Liver (tissue), 9 donors: Measurements from ENCODE around the gene PTPRD. TPM values are rescaled to one million over a fixed set of nuclear protein-coding genes. Genes with fewer than 3 reads are reported as not detected.

Experiments used
- DNase-seq: peaks from one replicate; pipeline ENCODE4 v3.0.0-alpha.2; 2017; ENCODE audit warnings: low spot score
- H3K27ac ChIP-seq, 2 donors: one replicate each; pipeline ENCODE4 v1.7.0; 2013; ENCODE audit warnings: inconsistent platforms in 2 of 2, low read length in 2 of 2, control low read depth in 1 of 2, low read depth in 1 of 2, mild to moderate bottlenecking in 1 of 2
- H3K27me3 ChIP-seq, 4 donors: one replicate each; pipeline versions ENCODE4 v1.6.1 to v1.7.0; 2013; ENCODE audit warnings: low read length in 3 of 4, inconsistent platforms in 1 of 4, mild to moderate bottlenecking in 1 of 4, moderate library complexity in 1 of 4; ENCODE audit not compliant: control insufficient read depth in 4 of 4, insufficient read depth in 4 of 4
- H3K36me3 ChIP-seq, 4 donors: one replicate each; pipeline versions ENCODE4 v1.6.1 to v1.7.0; 2013; ENCODE audit warnings: low read length in 3 of 4, mild to moderate bottlenecking in 3 of 4, low read depth in 1 of 4, moderate library complexity in 1 of 4; ENCODE audit not compliant: control insufficient read depth in 4 of 4, insufficient read depth in 3 of 4
- H3K4me1 ChIP-seq, 4 donors: one replicate each; pipeline versions ENCODE4 v1.6.1 to v1.7.0; 2013; ENCODE audit warnings: low read length in 3 of 4, mild to moderate bottlenecking in 3 of 4, moderate library complexity in 1 of 4; ENCODE audit not compliant: control insufficient read depth in 4 of 4, insufficient read depth in 4 of 4
- H3K4me3 ChIP-seq, 3 donors: one replicate each; pipeline versions ENCODE4 v1.6.1 to v1.7.0; 2013; ENCODE audit warnings: low read length in 3 of 3, control low read depth in 1 of 3, low read depth in 1 of 3, mild to moderate bottlenecking in 1 of 3
- H3K9ac ChIP-seq, 2 donors: one replicate each; pipeline ENCODE4 v1.7.0; 2013; ENCODE audit warnings: low read length in 2 of 2, mild to moderate bottlenecking in 2 of 2, moderate library complexity in 2 of 2, control low read depth in 1 of 2, low read depth in 1 of 2
- H3K9me3 ChIP-seq, 4 donors: one replicate each; pipeline versions ENCODE4 v1.6.1 to v1.7.0; 2013; ENCODE audit warnings: low read length in 3 of 4; ENCODE audit not compliant: control insufficient read depth in 4 of 4
- EGR1 ChIP-seq, 2 donors: IDR thresholded peaks; 2 replicates each; pipeline ENCODE4 v1.6.1; 2016 to 2018; ENCODE audit warnings: antibody characterized with exemption in 2 of 2, low read depth in 2 of 2
- FOXA1 ChIP-seq: IDR thresholded peaks from 2 replicates; pipeline ENCODE4 v1.6.1; 2016; ENCODE audit warnings: antibody characterized with exemption
- FOXA2 ChIP-seq: IDR thresholded peaks from 2 replicates; pipeline ENCODE4 v1.6.1; 2016; ENCODE audit warnings: antibody characterized with exemption
- GABPA ChIP-seq, 2 donors: IDR thresholded peaks in 1 of 2; conservative IDR thresholded peaks in 1 of 2; 2 replicates each; pipeline ENCODE4 v1.6.1; 2016; ENCODE audit warnings: antibody characterized with exemption in 2 of 2, mild to moderate bottlenecking in 1 of 2, moderate library complexity in 1 of 2
- HNF4A ChIP-seq, 2 donors: conservative IDR thresholded peaks; 2 replicates each; pipeline ENCODE4 v1.6.1; 2016; ENCODE audit warnings: antibody characterized with exemption in 2 of 2, mild to moderate bottlenecking in 2 of 2
- HNF4G ChIP-seq: IDR thresholded peaks from 2 replicates; pipeline ENCODE4 v1.6.1; 2016; ENCODE audit warnings: antibody characterized with exemption
- JUND ChIP-seq, 2 donors: IDR thresholded peaks; 2 replicates each; pipeline ENCODE4 v1.6.1; 2016; ENCODE audit warnings: antibody characterized with exemption in 2 of 2
- NR2F2 ChIP-seq: IDR thresholded peaks from 2 replicates; pipeline ENCODE4 v1.6.1; 2016; ENCODE audit warnings: antibody characterized with exemption
- RAD21 ChIP-seq, 2 donors: IDR thresholded peaks; 2 replicates each; pipeline ENCODE4 v1.6.1; 2016; ENCODE audit warnings: antibody characterized with exemption in 2 of 2, mild to moderate bottlenecking in 2 of 2
- RXRA ChIP-seq, 2 donors: IDR thresholded peaks; 2 replicates each; pipeline ENCODE4 v1.6.1; 2017 to 2018; ENCODE audit warnings: antibody characterized with exemption in 2 of 2, mild to moderate bottlenecking in 1 of 2
- SP1 ChIP-seq: IDR thresholded peaks from 2 replicates; pipeline ENCODE4 v1.6.1; 2018; ENCODE audit warnings: antibody characterized with exemption, mild to moderate bottlenecking
- TAF1 ChIP-seq: conservative IDR thresholded peaks from 2 replicates; pipeline ENCODE4 v1.6.1; 2016; ENCODE audit warnings: antibody characterized with exemption, mild to moderate bottlenecking
- YY1 ChIP-seq: IDR thresholded peaks from 2 replicates; pipeline ENCODE4 v1.6.1; 2016; ENCODE audit warnings: antibody characterized with exemption, mild to moderate bottlenecking
- WGBS: extraction: QIAGEN DNeasy Blood & Tissue Kit; methylation state at CpG from one replicate; pipeline ENCODE4 v1.1.7; 2013; 5-methylcytosine and 5-hydroxymethylcytosine counted together
- polyA plus RNA-seq, 2 donors: library from polyadenylated mRNA; stranded (reverse) in 1 of 2; unstranded in 1 of 2; fragments of 200-250 nt in 1 of 2; fragments of >200 nt in 1 of 2; fragmentation: Nextera tagmentation in 1 of 2; extraction: Ambion mirVana in 1 of 2; gene quantifications; one replicate each; pipeline versions ENCODE4 v1.2.1 to v1.2.3, GENCODE V29; 2013 to 2015
- total RNA-seq, 2 donors: library from RNA; depleted of rRNA; stranded (reverse); fragments of >200 nt; gene quantifications; one replicate each; pipeline ENCODE4 v1.2.3, GENCODE V29; 2014
- TF ChIP-seq, protein P1 (sequence below): IDR thresholded peaks from 2 replicates; pipeline ENCODE4 v1.6.1; 2016; ENCODE audit warnings: antibody characterized with exemption
- TF ChIP-seq, protein P2 (sequence below): fragments of 150-350 bp; IDR thresholded peaks from 2 replicates; pipeline ENCODE4 v1.5.1; 2017; ENCODE audit warnings: improper control_type of control experiment, low read depth, low read length; ENCODE audit not compliant: missing input control
- TF ChIP-seq, protein P3 (sequence below): IDR thresholded peaks from 2 replicates; pipeline ENCODE4 v1.6.1; 2016; ENCODE audit warnings: antibody characterized with exemption
- TF ChIP-seq, protein P4 (sequence below): IDR thresholded peaks from 2 replicates; pipeline ENCODE4 v1.6.1; 2016; ENCODE audit warnings: antibody characterized with exemption, mild to moderate bottlenecking
- donor health status: healthy.
- donor health status: healthy.
- donor health status: healthy.
- donor health status: healthy.
- donor health status: healthy.

Gene PTPRD
- total and polyA plus RNA-seq, 4 donors = 0.78 to 34.2 (median 4.7) TPM

DNA sequence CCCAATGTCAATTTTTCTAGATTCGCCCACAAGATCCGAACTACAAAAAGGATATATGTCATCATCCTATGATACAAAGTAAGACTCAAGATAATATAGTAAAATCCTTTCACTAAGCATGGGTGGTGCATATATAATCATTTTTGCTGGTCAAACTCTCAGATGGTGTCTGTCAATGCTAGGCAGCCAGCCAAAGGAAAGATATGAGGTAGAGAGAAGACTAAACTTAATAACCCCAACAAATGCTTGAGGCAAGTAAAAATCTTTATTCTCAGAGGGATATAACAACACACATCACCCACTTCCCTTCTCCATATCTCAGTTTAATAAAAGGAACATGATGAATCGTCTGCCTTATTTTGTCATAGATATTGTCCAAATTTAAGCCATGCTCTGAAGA, 1972.0 kb downstream of the PTPRD start:
- H3K4me1 ChIP-seq = no peaks in the 10 kb centered on the region
- H3K27me3 ChIP-seq = no peaks in the 10 kb centered on the region
- H3K9ac ChIP-seq = no peak overlapping the region
- TF ChIP-seq TAF1 (no peak), SP1 (no peak), EGR1 (IDR thresholded peaks at IDR 0.05; ENCODE audit: low read depth in 2 of 2) (no peak), RXRA (IDR thresholded peaks at IDR 0.05) (no peak), GABPA (IDR thresholded peaks at IDR 0.05 in 1 of 2, conservative IDR thresholded peaks at IDR 0.05 in 1 of 2) (no peak), HNF4G (no peak), RAD21 (IDR thresholded peaks at IDR 0.05) (no peak), JUND (IDR thresholded peaks at IDR 0.05) (no peak), HNF4A (conservative IDR thresholded peaks at IDR 0.05) (no peak)
- TF ChIP-seq, protein P1, sequence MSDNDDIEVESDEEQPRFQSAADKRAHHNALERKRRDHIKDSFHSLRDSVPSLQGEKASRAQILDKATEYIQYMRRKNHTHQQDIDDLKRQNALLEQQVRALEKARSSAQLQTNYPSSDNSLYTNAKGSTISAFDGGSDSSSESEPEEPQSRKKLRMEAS = no peak
- TF ChIP-seq, protein P2, sequence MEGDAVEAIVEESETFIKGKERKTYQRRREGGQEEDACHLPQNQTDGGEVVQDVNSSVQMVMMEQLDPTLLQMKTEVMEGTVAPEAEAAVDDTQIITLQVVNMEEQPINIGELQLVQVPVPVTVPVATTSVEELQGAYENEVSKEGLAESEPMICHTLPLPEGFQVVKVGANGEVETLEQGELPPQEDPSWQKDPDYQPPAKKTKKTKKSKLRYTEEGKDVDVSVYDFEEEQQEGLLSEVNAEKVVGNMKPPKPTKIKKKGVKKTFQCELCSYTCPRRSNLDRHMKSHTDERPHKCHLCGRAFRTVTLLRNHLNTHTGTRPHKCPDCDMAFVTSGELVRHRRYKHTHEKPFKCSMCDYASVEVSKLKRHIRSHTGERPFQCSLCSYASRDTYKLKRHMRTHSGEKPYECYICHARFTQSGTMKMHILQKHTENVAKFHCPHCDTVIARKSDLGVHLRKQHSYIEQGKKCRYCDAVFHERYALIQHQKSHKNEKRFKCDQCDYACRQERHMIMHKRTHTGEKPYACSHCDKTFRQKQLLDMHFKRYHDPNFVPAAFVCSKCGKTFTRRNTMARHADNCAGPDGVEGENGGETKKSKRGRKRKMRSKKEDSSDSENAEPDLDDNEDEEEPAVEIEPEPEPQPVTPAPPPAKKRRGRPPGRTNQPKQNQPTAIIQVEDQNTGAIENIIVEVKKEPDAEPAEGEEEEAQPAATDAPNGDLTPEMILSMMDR = no peak
- H3K4me3 ChIP-seq = no peak overlapping the region
- WGBS = 83% methylated on average over 3 of the region's 3 CpGs
- no peaks in the 10 kb centered on the region for H3K36me3 ChIP-seq
- no peaks in the 10 kb centered on the region for H3K9me3 ChIP-seq
- no peak for DNase-seq
- H3K27ac ChIP-seq = no peak overlapping the region

DNA sequence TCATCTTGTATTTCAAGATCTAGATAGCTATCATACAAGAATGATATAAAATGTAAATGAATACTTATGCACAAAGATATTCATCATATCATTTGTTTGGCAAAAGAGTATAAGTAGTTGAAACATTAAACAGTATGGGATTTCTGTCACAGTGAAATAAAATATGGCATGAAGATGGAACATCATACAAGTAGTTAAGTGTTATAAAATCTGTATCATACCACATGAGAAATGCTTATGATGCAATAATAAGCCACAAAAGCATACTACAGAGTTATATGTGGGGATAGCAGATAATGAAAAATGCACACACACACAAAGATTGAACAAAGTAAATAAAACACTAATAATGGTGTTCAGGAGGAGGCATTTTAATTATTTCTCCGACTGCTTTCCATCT, 1975.2 kb downstream of the PTPRD start:
- Histone ChIP-seq H3K36me3 (no peaks in the 10 kb centered on the region), H3K4me1 (no peaks in the 10 kb centered on the region), H3K27me3 (no peaks in the 10 kb centered on the region), H3K27ac (no peak overlapping the region), H3K4me3 (no peak overlapping the region), H3K9ac (no peak overlapping the region), H3K9me3 (no peaks in the 10 kb centered on the region)
- no peak for TF ChIP-seq EGR1 (IDR thresholded peaks at IDR 0.05; ENCODE audit: low read depth in 2 of 2)
- TF ChIP-seq, protein P1 = no peak
- no peak for TF ChIP-seq HNF4A (conservative IDR thresholded peaks at IDR 0.05)
- TF ChIP-seq RAD21 (IDR thresholded peaks at IDR 0.05) = no peak
- TF ChIP-seq YY1 = no peak
- TF ChIP-seq JUND (IDR thresholded peaks at IDR 0.05) = no peak
- no peak for TF ChIP-seq NR2F2
- no peak for TF ChIP-seq FOXA1
- no peak for TF ChIP-seq SP1
- no peak for DNase-seq
- WGBS = 93% methylated on average over 1 of the region's 1 CpG

DNA sequence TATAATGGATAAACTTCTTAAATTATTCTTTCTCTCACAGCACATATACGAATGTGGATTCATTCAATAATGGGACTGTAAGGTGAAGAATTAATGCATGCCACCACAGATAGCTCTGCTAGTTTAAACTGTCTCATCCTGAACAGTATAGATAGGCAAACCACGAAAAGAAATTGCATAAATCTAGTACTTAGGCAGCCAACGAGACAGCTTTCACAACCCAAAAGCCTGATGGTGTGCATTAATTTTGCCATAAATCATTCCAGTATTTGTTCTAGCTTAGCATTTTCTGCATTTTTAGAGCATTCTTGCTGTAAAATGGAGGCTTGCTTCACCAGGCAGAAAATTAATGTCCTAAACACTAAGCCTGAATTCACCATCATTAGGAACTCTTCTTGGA, 1979.0 kb downstream of the PTPRD start:
- 77% methylated on average over 3 of the region's 3 CpGs for WGBS
- DNase-seq = no peak
- H3K4me1 ChIP-seq = no peaks in the 10 kb centered on the region
- H3K4me3 ChIP-seq = no peak overlapping the region
- H3K36me3 ChIP-seq = no peaks in the 10 kb centered on the region
- H3K27me3 ChIP-seq = no peaks in the 10 kb centered on the region
- TF ChIP-seq GABPA (IDR thresholded peaks at IDR 0.05 in 1 of 2, conservative IDR thresholded peaks at IDR 0.05 in 1 of 2) = no peak
- TF ChIP-seq NR2F2 = no peak
- TF ChIP-seq, protein P3, sequence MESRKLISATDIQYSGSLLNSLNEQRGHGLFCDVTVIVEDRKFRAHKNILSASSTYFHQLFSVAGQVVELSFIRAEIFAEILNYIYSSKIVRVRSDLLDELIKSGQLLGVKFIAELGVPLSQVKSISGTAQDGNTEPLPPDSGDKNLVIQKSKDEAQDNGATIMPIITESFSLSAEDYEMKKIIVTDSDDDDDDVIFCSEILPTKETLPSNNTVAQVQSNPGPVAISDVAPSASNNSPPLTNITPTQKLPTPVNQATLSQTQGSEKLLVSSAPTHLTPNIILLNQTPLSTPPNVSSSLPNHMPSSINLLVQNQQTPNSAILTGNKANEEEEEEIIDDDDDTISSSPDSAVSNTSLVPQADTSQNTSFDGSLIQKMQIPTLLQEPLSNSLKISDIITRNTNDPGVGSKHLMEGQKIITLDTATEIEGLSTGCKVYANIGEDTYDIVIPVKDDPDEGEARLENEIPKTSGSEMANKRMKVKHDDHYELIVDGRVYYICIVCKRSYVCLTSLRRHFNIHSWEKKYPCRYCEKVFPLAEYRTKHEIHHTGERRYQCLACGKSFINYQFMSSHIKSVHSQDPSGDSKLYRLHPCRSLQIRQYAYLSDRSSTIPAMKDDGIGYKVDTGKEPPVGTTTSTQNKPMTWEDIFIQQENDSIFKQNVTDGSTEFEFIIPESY = no peak
- TF ChIP-seq, protein P4, sequence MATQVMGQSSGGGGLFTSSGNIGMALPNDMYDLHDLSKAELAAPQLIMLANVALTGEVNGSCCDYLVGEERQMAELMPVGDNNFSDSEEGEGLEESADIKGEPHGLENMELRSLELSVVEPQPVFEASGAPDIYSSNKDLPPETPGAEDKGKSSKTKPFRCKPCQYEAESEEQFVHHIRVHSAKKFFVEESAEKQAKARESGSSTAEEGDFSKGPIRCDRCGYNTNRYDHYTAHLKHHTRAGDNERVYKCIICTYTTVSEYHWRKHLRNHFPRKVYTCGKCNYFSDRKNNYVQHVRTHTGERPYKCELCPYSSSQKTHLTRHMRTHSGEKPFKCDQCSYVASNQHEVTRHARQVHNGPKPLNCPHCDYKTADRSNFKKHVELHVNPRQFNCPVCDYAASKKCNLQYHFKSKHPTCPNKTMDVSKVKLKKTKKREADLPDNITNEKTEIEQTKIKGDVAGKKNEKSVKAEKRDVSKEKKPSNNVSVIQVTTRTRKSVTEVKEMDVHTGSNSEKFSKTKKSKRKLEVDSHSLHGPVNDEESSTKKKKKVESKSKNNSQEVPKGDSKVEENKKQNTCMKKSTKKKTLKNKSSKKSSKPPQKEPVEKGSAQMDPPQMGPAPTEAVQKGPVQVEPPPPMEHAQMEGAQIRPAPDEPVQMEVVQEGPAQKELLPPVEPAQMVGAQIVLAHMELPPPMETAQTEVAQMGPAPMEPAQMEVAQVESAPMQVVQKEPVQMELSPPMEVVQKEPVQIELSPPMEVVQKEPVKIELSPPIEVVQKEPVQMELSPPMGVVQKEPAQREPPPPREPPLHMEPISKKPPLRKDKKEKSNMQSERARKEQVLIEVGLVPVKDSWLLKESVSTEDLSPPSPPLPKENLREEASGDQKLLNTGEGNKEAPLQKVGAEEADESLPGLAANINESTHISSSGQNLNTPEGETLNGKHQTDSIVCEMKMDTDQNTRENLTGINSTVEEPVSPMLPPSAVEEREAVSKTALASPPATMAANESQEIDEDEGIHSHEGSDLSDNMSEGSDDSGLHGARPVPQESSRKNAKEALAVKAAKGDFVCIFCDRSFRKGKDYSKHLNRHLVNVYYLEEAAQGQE = no peak
- no peak for TF ChIP-seq JUND (IDR thresholded peaks at IDR 0.05)
- no peak for TF ChIP-seq RXRA (IDR thresholded peaks at IDR 0.05)
- no peak for TF ChIP-seq RAD21 (IDR thresholded peaks at IDR 0.05)
- TF ChIP-seq FOXA2 = no peak
- TF ChIP-seq, protein P1 = no peak
- no peak for TF ChIP-seq EGR1 (IDR thresholded peaks at IDR 0.05; ENCODE audit: low read depth in 2 of 2)
- no peaks in the 10 kb centered on the region for H3K9me3 ChIP-seq
- no peak overlapping the region for H3K9ac ChIP-seq
- H3K27ac ChIP-seq = no peak overlapping the region
